Endodermal cell (in vitro differentiated cells): ENCODE measurements around the gene BACE1-AS. TPM values are rescaled to one million over a fixed set of nuclear protein-coding genes. Genes with fewer than 3 reads are reported as not detected.
A peak's percentile ranks its signal among the peaks of the same experiment; 100 is the strongest.

Experiments used
- DNase-seq: peaks from one replicate; pipeline ENCODE4 v3.0.0-alpha.2; 2017
- H3K27ac ChIP-seq: 2 replicates; pipeline ENCODE4 v1.5.1; 2013; ENCODE audit warnings: mild to moderate bottlenecking, low read depth, low read length, moderate library complexity
- H3K27me3 ChIP-seq: 2 replicates; pipeline ENCODE4 v1.6.1; 2013; ENCODE audit warnings: mild to moderate bottlenecking, low read length, moderate library complexity; ENCODE audit not compliant: insufficient read depth, control insufficient read depth, poor library complexity, severe bottlenecking
- H3K36me3 ChIP-seq: 2 replicates; pipeline ENCODE4 v1.7.0; 2013; ENCODE audit warnings: mild to moderate bottlenecking, low read length, moderate library complexity; ENCODE audit not compliant: control insufficient read depth, insufficient read depth
- H3K4me1 ChIP-seq: one replicate; pipeline ENCODE4 v1.7.0; 2013; ENCODE audit warnings: low read length; ENCODE audit not compliant: control insufficient read depth, insufficient read depth
- H3K4me3 ChIP-seq: 2 replicates; pipeline ENCODE4 v1.5.1; 2013; ENCODE audit warnings: mild to moderate bottlenecking, low read length, moderate library complexity
- H3K9ac ChIP-seq: 2 replicates; pipeline ENCODE4 v1.6.1; 2013; ENCODE audit warnings: mild to moderate bottlenecking, low read length, moderate library complexity; ENCODE audit not compliant: poor library complexity, severe bottlenecking; ENCODE audit errors: extremely low read depth
- H3K9me3 ChIP-seq: 2 replicates; pipeline ENCODE4 v1.6.1; 2013; ENCODE audit warnings: mild to moderate bottlenecking, low read length, moderate library complexity; ENCODE audit not compliant: control insufficient read depth
- H3K27ac Mint-ChIP-seq: 2 replicates; pipeline ENCODE4 v1.8.0; 2020; ENCODE audit warnings: mixed read lengths
- H3K27me3 Mint-ChIP-seq: 2 replicates; pipeline ENCODE4 v1.8.0; 2021; ENCODE audit warnings: mild to moderate bottlenecking, mixed read lengths; ENCODE audit not compliant: insufficient read depth
- H3K36me3 Mint-ChIP-seq: 2 replicates; pipeline ENCODE4 v1.8.0; 2020; ENCODE audit warnings: low read depth, mixed read lengths
- H3K4me1 Mint-ChIP-seq: 2 replicates; pipeline ENCODE4 v1.8.0; 2020; ENCODE audit warnings: mixed read lengths
- H3K4me3 Mint-ChIP-seq: 2 replicates; pipeline ENCODE4 v1.8.0; 2020; ENCODE audit warnings: mild to moderate bottlenecking, moderate library complexity, mixed read lengths
- H3K9me3 Mint-ChIP-seq: 2 replicates; pipeline ENCODE4 v1.8.0; 2020; ENCODE audit warnings: mild to moderate bottlenecking, mixed read lengths
- WGBS, 2 experiments: methylation state at CpG; one replicate each; pipeline versions ENCODE4 v1.1.5 to v1.1.7; 2013; ENCODE audit warnings: missing lambda C conversion rate in 2 of 2, mixed read lengths in 1 of 2; ENCODE audit not compliant: insufficient coverage in 1 of 2, insufficient read length in 1 of 2; 5-methylcytosine and 5-hydroxymethylcytosine counted together
- total RNA-seq, 2 donors: library from RNA; stranded (reverse); fragmentation: NEBNext Ultra II Directional in 1 of 2; extraction: Animal tissue kit (Norgen Biotek cat#: 25700) in 1 of 2; gene quantifications; 2 replicates in 1 of 2; 3 replicates in 1 of 2; pipeline ENCODE4 v1.2.1, GENCODE V29; 2021
- TF ChIP-seq, protein P1 (sequence below): fragments of 200-600 bp; sonication (generic); conservative IDR thresholded peaks from 2 replicates; pipeline ENCODE4 v1.5.0; 2021; ENCODE audit warnings: antibody characterized with exemption, mild to moderate bottlenecking

Gene BACE1-AS
- total RNA-seq, 2 donors from 2014 or later = 15.0 to 15.5 TPM

DNA sequence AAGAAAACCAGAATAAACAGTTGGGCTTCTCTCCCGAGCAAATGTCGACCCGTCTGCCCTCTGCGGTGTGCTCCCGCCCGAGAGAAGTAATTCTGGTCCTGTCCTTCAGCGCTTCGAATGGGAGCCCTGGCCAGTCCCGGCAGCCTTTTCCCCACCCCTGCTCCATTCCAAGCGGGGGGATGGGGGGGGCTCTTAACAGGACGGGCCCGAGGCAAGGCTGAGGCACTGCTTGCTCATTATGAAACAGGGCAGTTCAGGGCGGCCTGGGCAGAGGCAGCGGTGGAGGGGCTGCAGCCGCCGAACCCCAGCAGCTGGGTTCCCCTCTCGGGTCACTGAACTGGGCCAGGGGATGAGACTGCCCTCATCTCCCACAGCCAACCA lies 9.1 kb downstream of the BACE1-AS start:
- no peaks in the 10 kb centered on the region for H3K9me3 Mint-ChIP-seq
- peaks cover 42% of the 10 kb centered on the region for H3K4me1 Mint-ChIP-seq
- no peak overlapping the region for H3K4me3 ChIP-seq

DNA sequence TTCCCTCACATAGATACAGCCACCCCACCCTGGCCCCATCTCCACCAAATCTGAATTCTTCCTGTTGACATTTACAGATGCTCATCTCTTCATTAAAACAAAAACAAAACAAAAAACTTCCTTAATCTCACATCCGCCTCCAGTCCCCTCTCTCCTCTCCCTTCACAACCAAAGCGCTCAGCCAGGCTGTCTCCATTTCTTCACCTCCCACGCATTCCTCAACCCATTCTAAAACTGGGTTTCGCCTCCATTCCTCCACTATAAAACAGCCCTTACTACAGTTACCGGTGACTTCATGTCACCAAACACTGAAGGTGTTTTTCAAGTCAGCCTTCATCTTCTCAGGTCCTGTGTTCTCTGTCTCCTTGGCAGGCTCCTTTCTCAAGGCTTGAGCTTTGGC lies 9.6 kb downstream of the BACE1-AS start:
- no peaks in the 10 kb centered on the region for H3K27me3 ChIP-seq
- H3K4me3 ChIP-seq = no peak overlapping the region
- no peak overlapping the region for H3K27ac ChIP-seq
- peaks cover 31% of the 10 kb centered on the region for H3K4me1 ChIP-seq
- H3K9ac ChIP-seq = no peak overlapping the region
- no peak overlapping the region for H3K4me3 Mint-ChIP-seq
- no peak overlapping the region for H3K27ac Mint-ChIP-seq
- peaks cover 42% of the 10 kb centered on the region for H3K4me1 Mint-ChIP-seq
- no peaks in the 10 kb centered on the region for H3K9me3 ChIP-seq
- H3K36me3 ChIP-seq = no peaks in the 10 kb centered on the region
- peaks cover 1% of the 10 kb centered on the region for H3K27me3 Mint-ChIP-seq
- no peak for DNase-seq
- 88 to 94% methylated on average over 5 of the region's 5 CpGs for WGBS, 2 experiments
- no peaks in the 10 kb centered on the region for H3K9me3 Mint-ChIP-seq
- TF ChIP-seq, protein P1, sequence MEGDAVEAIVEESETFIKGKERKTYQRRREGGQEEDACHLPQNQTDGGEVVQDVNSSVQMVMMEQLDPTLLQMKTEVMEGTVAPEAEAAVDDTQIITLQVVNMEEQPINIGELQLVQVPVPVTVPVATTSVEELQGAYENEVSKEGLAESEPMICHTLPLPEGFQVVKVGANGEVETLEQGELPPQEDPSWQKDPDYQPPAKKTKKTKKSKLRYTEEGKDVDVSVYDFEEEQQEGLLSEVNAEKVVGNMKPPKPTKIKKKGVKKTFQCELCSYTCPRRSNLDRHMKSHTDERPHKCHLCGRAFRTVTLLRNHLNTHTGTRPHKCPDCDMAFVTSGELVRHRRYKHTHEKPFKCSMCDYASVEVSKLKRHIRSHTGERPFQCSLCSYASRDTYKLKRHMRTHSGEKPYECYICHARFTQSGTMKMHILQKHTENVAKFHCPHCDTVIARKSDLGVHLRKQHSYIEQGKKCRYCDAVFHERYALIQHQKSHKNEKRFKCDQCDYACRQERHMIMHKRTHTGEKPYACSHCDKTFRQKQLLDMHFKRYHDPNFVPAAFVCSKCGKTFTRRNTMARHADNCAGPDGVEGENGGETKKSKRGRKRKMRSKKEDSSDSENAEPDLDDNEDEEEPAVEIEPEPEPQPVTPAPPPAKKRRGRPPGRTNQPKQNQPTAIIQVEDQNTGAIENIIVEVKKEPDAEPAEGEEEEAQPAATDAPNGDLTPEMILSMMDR = no peak
- H3K36me3 Mint-ChIP-seq = peaks cover 2% of the 10 kb centered on the region

More for the DNA sequence above, 9.1 kb downstream of the BACE1-AS start:
- peak overlapping the region; percentile 78 for H3K27ac ChIP-seq
- TF ChIP-seq, protein P1 = no peak
- H3K27ac Mint-ChIP-seq = peak overlapping the region; percentile 37
- no peaks in the 10 kb centered on the region for H3K27me3 ChIP-seq
- H3K4me3 Mint-ChIP-seq = peak overlapping the region; percentile 13
- H3K36me3 Mint-ChIP-seq = peaks cover 2% of the 10 kb centered on the region
- no peaks in the 10 kb centered on the region for H3K36me3 ChIP-seq
- peak; percentile 77 for DNase-seq
- 62 to 70% methylated on average over 7 to 17 of the region's 17 CpGs for WGBS, 2 experiments
- H3K9me3 ChIP-seq = no peaks in the 10 kb centered on the region
- H3K27me3 Mint-ChIP-seq = peaks cover 1% of the 10 kb centered on the region
- no peak overlapping the region for H3K9ac ChIP-seq
- H3K4me1 ChIP-seq = peaks cover 33% of the 10 kb centered on the region

DNA sequence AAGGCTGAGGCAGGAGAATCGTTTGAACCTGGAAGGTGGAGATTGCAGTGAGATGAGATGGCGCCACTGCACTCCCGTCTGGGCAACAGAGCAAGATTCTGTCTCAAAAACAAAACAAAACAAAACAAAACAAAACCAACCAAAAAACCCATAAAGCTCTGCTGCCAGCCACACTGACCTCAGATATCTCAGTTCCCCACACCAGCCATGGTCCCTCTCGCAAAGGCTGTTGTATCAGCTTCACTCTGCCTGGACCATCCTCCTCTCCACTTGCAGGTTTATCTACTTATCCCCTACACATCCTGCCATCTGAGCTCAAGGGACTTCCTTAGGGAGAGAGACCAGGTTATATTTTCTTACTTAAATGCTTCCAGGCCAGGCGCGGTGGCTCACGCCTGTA lies 11.1 kb downstream of the BACE1-AS start:
- DNase-seq = no peak
- Mint-ChIP-seq H3K36me3 (peaks cover 2% of the 10 kb centered on the region), H3K4me1 (peaks cover 42% of the 10 kb centered on the region), H3K27me3 (peaks cover 1% of the 10 kb centered on the region), H3K9me3 (no peaks in the 10 kb centered on the region), H3K27ac (no peak overlapping the region), H3K4me3 (no peak overlapping the region)
- WGBS, 2 experiments = 81 to 93% methylated on average over 3 to 7 of the region's 7 CpGs
- no peak overlapping the region for H3K4me3 ChIP-seq
- no peaks in the 10 kb centered on the region for H3K27me3 ChIP-seq
- H3K9me3 ChIP-seq = no peaks in the 10 kb centered on the region
- TF ChIP-seq, protein P1 = no peak
- H3K27ac ChIP-seq = no peak overlapping the region
- peaks cover 6% of the 10 kb centered on the region for H3K36me3 ChIP-seq
- peaks cover 29% of the 10 kb centered on the region for H3K4me1 ChIP-seq
- no peak overlapping the region for H3K9ac ChIP-seq
